ENCODE results near the gene GINM1.

DNA sequence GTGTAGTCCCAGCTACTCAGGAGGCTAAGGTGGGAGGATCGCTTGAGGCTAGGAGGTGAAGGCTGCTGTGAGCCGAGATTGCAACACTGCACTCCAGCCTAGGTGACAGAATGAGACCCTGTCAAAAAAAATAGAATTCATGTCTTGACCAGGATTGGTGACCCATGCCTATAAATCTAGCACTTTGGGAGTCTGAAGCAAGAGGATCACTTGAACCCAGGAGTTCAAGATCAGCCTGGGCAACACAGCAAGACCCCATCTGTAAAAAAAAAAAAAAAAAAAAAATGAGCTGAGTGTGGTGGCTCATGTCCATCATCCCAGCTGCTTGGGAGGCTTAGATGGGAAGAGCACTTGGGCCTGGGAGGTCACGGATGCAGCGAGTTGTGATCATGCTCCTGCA is 34.3 kb downstream of the GINM1 start:
- TF ChIP-seq, protein P1, sequence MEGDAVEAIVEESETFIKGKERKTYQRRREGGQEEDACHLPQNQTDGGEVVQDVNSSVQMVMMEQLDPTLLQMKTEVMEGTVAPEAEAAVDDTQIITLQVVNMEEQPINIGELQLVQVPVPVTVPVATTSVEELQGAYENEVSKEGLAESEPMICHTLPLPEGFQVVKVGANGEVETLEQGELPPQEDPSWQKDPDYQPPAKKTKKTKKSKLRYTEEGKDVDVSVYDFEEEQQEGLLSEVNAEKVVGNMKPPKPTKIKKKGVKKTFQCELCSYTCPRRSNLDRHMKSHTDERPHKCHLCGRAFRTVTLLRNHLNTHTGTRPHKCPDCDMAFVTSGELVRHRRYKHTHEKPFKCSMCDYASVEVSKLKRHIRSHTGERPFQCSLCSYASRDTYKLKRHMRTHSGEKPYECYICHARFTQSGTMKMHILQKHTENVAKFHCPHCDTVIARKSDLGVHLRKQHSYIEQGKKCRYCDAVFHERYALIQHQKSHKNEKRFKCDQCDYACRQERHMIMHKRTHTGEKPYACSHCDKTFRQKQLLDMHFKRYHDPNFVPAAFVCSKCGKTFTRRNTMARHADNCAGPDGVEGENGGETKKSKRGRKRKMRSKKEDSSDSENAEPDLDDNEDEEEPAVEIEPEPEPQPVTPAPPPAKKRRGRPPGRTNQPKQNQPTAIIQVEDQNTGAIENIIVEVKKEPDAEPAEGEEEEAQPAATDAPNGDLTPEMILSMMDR (IDR thresholded peaks at IDR 0.05), result no peak
- TF ChIP-seq POLR2A (IDR thresholded peaks at IDR 0.05), result no peak
